HEK293 (cell line): ENCODE data around the gene TCF21.

Source experiments
- CTCF ChIP-seq: fragments of 450-650 bp; formaldehyde crosslinking; IDR thresholded peaks from 2 replicates; pipeline ENCODE4 v1.5.1; 2016; ENCODE audit warnings: missing biosample characterization, missing genetic modification characterization
- HOXA7 ChIP-seq: sonication (generic); formaldehyde crosslinking; IDR thresholded peaks from 2 replicates; pipeline ENCODE4 v1.8.1; 2022; ENCODE audit warnings: missing genetic modification reagents, borderline replicate concordance
- PATZ1 ChIP-seq: fragments of 450-650 bp; formaldehyde crosslinking; IDR thresholded peaks from 2 replicates; pipeline ENCODE4 v1.5.1; 2016; ENCODE audit warnings: missing biosample characterization, missing genetic modification characterization
- TSHZ1 ChIP-seq: fragments of 450-650 bp; formaldehyde crosslinking; IDR thresholded peaks from 2 replicates; pipeline ENCODE4 v1.5.1; 2016; ENCODE audit warnings: missing biosample characterization, missing genetic modification characterization, borderline replicate concordance
- YY1 ChIP-seq: fragments of 450-650 bp; formaldehyde crosslinking; IDR thresholded peaks from 2 replicates; pipeline ENCODE4 v1.5.1; 2018; ENCODE audit warnings: missing biosample characterization, missing genetic modification characterization
- ZBTB17 ChIP-seq: fragments of 450-650 bp; formaldehyde crosslinking; IDR thresholded peaks from 2 replicates; pipeline ENCODE4 v1.5.1; 2016; ENCODE audit warnings: missing biosample characterization, missing genetic modification characterization
- ZNF138 ChIP-seq: fragments of 450-650 bp; formaldehyde crosslinking; IDR thresholded peaks from 2 replicates; pipeline ENCODE4 v1.5.1; 2016; ENCODE audit warnings: missing biosample characterization, missing genetic modification characterization, borderline replicate concordance
- ZNF311 ChIP-seq: fragments of 450-650 bp; formaldehyde crosslinking; IDR thresholded peaks from 2 replicates; pipeline ENCODE4 v1.5.1; 2017; ENCODE audit warnings: missing biosample characterization, missing genetic modification characterization, borderline replicate concordance
- ZNF398 ChIP-seq: fragments of 450-650 bp; formaldehyde crosslinking; IDR thresholded peaks from 2 replicates; pipeline ENCODE4 v1.5.1; 2017; ENCODE audit warnings: missing biosample characterization, missing genetic modification characterization
- ZNF624 ChIP-seq: fragments of 450-650 bp; formaldehyde crosslinking; IDR thresholded peaks from 2 replicates; pipeline ENCODE4 v1.5.1; 2017; ENCODE audit warnings: missing biosample characterization, missing genetic modification characterization
- ZNF791 ChIP-seq: fragments of 450-650 bp; formaldehyde crosslinking; IDR thresholded peaks from 2 replicates; pipeline ENCODE4 v1.5.1; 2016; ENCODE audit warnings: missing biosample characterization, missing genetic modification characterization

GRCh38 chr6:133916650-133917151 lies 27.8 kb downstream of the TCF21 start:
- TF ChIP-seq CTCF (tag by site-specific recombination): peak; percentile 88
- no peak for TF ChIP-seq ZNF791
- TF ChIP-seq YY1 (tag by site-specific recombination): no peak
- no peak for TF ChIP-seq ZNF311 (tag by site-specific recombination)
- TF ChIP-seq ZNF138 (tag by site-specific recombination): no peak
- no peak for TF ChIP-seq ZNF398 (tag by site-specific recombination)
- no peak for TF ChIP-seq PATZ1 (tag by site-specific recombination)
- no peak for TF ChIP-seq ZNF624 (tag by site-specific recombination)
- TF ChIP-seq ZBTB17 (tag by site-specific recombination): peak; percentile 73
- TF ChIP-seq HOXA7 (CRISPR knock-in tag): no peak
- no peak for TF ChIP-seq TSHZ1 (tag by site-specific recombination)
